HUES64 (cell line): ENCODE results near the gene PAM.

Experiments used
- H3K27ac ChIP-seq: 2 replicates; pipeline ENCODE4 v1.7.0; 2013; ENCODE audit warnings: low read depth, low read length, inconsistent platforms
- H3K27me3 ChIP-seq: 2 replicates; pipeline ENCODE4 v1.6.1; 2013; ENCODE audit warnings: mild to moderate bottlenecking, low read length; ENCODE audit not compliant: insufficient read depth
- H3K36me3 ChIP-seq: 2 replicates; pipeline ENCODE4 v1.6.1; 2013; ENCODE audit warnings: mild to moderate bottlenecking, low read length; ENCODE audit not compliant: insufficient read depth
- H3K4me1 ChIP-seq: 2 replicates; pipeline ENCODE4 v1.6.1; 2013; ENCODE audit warnings: mild to moderate bottlenecking, low read length, moderate library complexity; ENCODE audit not compliant: insufficient read depth
- H3K4me3 ChIP-seq: 2 replicates; pipeline ENCODE4 v1.5.1; 2013; ENCODE audit warnings: mild to moderate bottlenecking, low read length, moderate library complexity
- H3K9ac ChIP-seq: 2 replicates; pipeline ENCODE4 v1.6.1; 2013; ENCODE audit warnings: mild to moderate bottlenecking, low read depth, low read length
- H3K9me3 ChIP-seq: 2 replicates; pipeline ENCODE4 v1.6.1; 2013; ENCODE audit warnings: low read depth, low read length; ENCODE audit not compliant: insufficient read depth
- WGBS: fragments of 150-250, 120-280 bp; methylation state at CpG from one replicate; pipeline ENCODE4 v1.1.7; 2013; ENCODE audit warnings: missing lambda C conversion rate; 5-methylcytosine and 5-hydroxymethylcytosine counted together

Gene PAM

GRCh38 chr5:102815540-102816332 is 60.6 kb downstream of the PAM start:
- Histone ChIP-seq H3K27me3 (no peaks in the 10 kb centered on the region), H3K9me3 (no peaks in the 10 kb centered on the region), H3K4me1 (no peaks in the 10 kb centered on the region), H3K36me3 (no peaks in the 10 kb centered on the region), H3K9ac (no peak overlapping the region), H3K27ac (no peak overlapping the region), H3K4me3 (no peak overlapping the region)
- 97% methylated on average over 3 of the region's 3 CpGs for WGBS

GRCh38 chr5:102818345-102818744 is 63.2 kb downstream of the PAM start:
- Histone ChIP-seq H3K9me3 (no peaks in the 10 kb centered on the region), H3K4me3 (no peak overlapping the region), H3K27ac (no peak overlapping the region), H3K4me1 (no peaks in the 10 kb centered on the region), H3K27me3 (no peaks in the 10 kb centered on the region), H3K9ac (no peak overlapping the region), H3K36me3 (no peaks in the 10 kb centered on the region)
- 90% methylated on average over 1 of the region's 1 CpG for WGBS

GRCh38 chr5:102818934-102819333 is 63.8 kb downstream of the PAM start:
- Histone ChIP-seq H3K36me3 (no peaks in the 10 kb centered on the region), H3K9ac (no peak overlapping the region), H3K4me3 (no peak overlapping the region), H3K27me3 (no peaks in the 10 kb centered on the region), H3K27ac (no peak overlapping the region), H3K4me1 (no peaks in the 10 kb centered on the region), H3K9me3 (no peaks in the 10 kb centered on the region)
- 93% methylated on average over 4 of the region's 5 CpGs for WGBS

GRCh38 chr5:102819634-102820033 is 64.5 kb downstream of the PAM start:
- no peak overlapping the region for H3K27ac ChIP-seq
- no peaks in the 10 kb centered on the region for H3K36me3 ChIP-seq
- 86% methylated on average over 2 of the region's 5 CpGs for WGBS
- H3K9ac ChIP-seq, result no peak overlapping the region
- no peak overlapping the region for H3K4me3 ChIP-seq
- H3K9me3 ChIP-seq, result no peaks in the 10 kb centered on the region
- no peaks in the 10 kb centered on the region for H3K4me1 ChIP-seq
- no peaks in the 10 kb centered on the region for H3K27me3 ChIP-seq

GRCh38 chr5:102823441-102823874 is 68.4 kb downstream of the PAM start:
- H3K36me3 ChIP-seq, result no peaks in the 10 kb centered on the region
- H3K9ac ChIP-seq, result no peak overlapping the region
- no peaks in the 10 kb centered on the region for H3K27me3 ChIP-seq
- H3K9me3 ChIP-seq, result no peaks in the 10 kb centered on the region
- peaks cover 9% of the 10 kb centered on the region; the same call in 1 of the 2 replicates for H3K4me1 ChIP-seq
- H3K4me3 ChIP-seq, result no peak overlapping the region
- no peak overlapping the region for H3K27ac ChIP-seq
- 100% methylated on average over 1 of the region's 1 CpG for WGBS

GRCh38 chr5:102826629-102827028 is 71.5 kb downstream of the PAM start:
- H3K9ac ChIP-seq, result no peak overlapping the region
- H3K27me3 ChIP-seq, result no peaks in the 10 kb centered on the region
- H3K4me1 ChIP-seq, result peaks cover 9% of the 10 kb centered on the region; the same call in 1 of the 2 replicates
- no peaks in the 10 kb centered on the region for H3K9me3 ChIP-seq
- H3K27ac ChIP-seq, result no peak overlapping the region
- no peaks in the 10 kb centered on the region for H3K36me3 ChIP-seq
- no peak overlapping the region for H3K4me3 ChIP-seq

GRCh38 chr5:102830241-102830640 is 75.1 kb downstream of the PAM start:
- Histone ChIP-seq H3K4me3 (no peak overlapping the region), H3K27me3 (no peaks in the 10 kb centered on the region)
- WGBS, result 100% methylated on average over 2 of the region's 2 CpGs

GRCh38 chr5:102832445-102832844 is 77.3 kb downstream of the PAM start:
- H3K4me3 ChIP-seq, result no peak overlapping the region
- H3K9ac ChIP-seq, result no peak overlapping the region
- no peaks in the 10 kb centered on the region for H3K4me1 ChIP-seq
- H3K27me3 ChIP-seq, result no peaks in the 10 kb centered on the region
- no peak overlapping the region for H3K27ac ChIP-seq
- H3K36me3 ChIP-seq, result no peaks in the 10 kb centered on the region
- H3K9me3 ChIP-seq, result no peaks in the 10 kb centered on the region

More at GRCh38 chr5:102830241-102830640, 75.1 kb downstream of the PAM start:
- Histone ChIP-seq H3K4me1 (peaks cover 9% of the 10 kb centered on the region; the same call in 1 of the 2 replicates), H3K9me3 (no peaks in the 10 kb centered on the region), H3K27ac (no peak overlapping the region), H3K9ac (no peak overlapping the region), H3K36me3 (no peaks in the 10 kb centered on the region)

GRCh38 chr5:102833146-102833545 is 78.0 kb downstream of the PAM start:
- Histone ChIP-seq H3K27me3 (no peaks in the 10 kb centered on the region), H3K9ac (no peak overlapping the region), H3K4me3 (no peak overlapping the region), H3K27ac (no peak overlapping the region), H3K9me3 (no peaks in the 10 kb centered on the region), H3K36me3 (no peaks in the 10 kb centered on the region), H3K4me1 (no peaks in the 10 kb centered on the region)
- 100% methylated on average over 1 of the region's 1 CpG for WGBS

- H3K27me3 ChIP-seq, result no peaks in the 10 kb centered on the region
- no peak overlapping the region for H3K27ac ChIP-seq
- no peaks in the 10 kb centered on the region for H3K9me3 ChIP-seq
- H3K9ac ChIP-seq, result no peak overlapping the region
- WGBS, result 93% methylated on average over 1 of the region's 1 CpG
- no peaks in the 10 kb centered on the region for H3K4me1 ChIP-seq
- no peaks in the 10 kb centered on the region for H3K36me3 ChIP-seq
- H3K4me3 ChIP-seq, result no peak overlapping the region
Observed at GRCh38 chr5:102834438-102834964, 79.4 kb downstream of the PAM start.

GRCh38 chr5:102835717-102836116 is 80.6 kb downstream of the PAM start:
- H3K9ac ChIP-seq, result no peak overlapping the region
- no peaks in the 10 kb centered on the region for H3K27me3 ChIP-seq
- no peaks in the 10 kb centered on the region for H3K4me1 ChIP-seq
- 98% methylated on average over 2 of the region's 2 CpGs for WGBS
- no peak overlapping the region for H3K27ac ChIP-seq
- H3K36me3 ChIP-seq, result no peaks in the 10 kb centered on the region
- no peak overlapping the region for H3K4me3 ChIP-seq
- no peaks in the 10 kb centered on the region for H3K9me3 ChIP-seq
